ENCODE data around the gene SF1.

SF1 gene

GRCh38 chr11:64745521-64746328 is 32.6 kb downstream of the SF1 start:
- TF ChIP-seq ZFX (IDR thresholded peaks at IDR 0.05; ENCODE audit: borderline replicate concordance) (no peak), CTCF (IDR thresholded peaks at IDR 0.05) (no peak)

DNA sequence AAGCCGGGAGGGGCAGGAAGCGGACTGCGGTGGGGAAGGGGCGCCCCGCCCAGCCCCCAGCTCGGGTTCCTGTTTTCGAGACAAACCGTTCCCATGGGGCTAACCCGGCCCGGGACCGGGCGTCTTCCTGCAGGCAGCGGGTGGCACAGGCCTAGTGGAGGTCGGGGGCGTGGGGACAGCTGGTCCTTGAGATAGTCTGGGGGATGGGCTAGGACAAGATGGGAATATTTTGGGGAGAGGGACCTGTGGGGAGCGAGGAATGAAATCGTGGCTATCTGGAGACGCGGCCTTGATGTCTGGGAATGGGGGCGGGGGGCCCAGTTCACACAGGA is 33.2 kb downstream of the SF1 start:
- no peak for TF ChIP-seq CTCF (IDR thresholded peaks at IDR 0.05)
- no peak for TF ChIP-seq ZFX (IDR thresholded peaks at IDR 0.05; ENCODE audit: borderline replicate concordance)
- no peak overlapping the region for H3K27ac ChIP-seq

More at GRCh38 chr11:64745521-64746328, 32.6 kb downstream of the SF1 start:
- H3K27ac ChIP-seq, result no peak overlapping the region

DNA sequence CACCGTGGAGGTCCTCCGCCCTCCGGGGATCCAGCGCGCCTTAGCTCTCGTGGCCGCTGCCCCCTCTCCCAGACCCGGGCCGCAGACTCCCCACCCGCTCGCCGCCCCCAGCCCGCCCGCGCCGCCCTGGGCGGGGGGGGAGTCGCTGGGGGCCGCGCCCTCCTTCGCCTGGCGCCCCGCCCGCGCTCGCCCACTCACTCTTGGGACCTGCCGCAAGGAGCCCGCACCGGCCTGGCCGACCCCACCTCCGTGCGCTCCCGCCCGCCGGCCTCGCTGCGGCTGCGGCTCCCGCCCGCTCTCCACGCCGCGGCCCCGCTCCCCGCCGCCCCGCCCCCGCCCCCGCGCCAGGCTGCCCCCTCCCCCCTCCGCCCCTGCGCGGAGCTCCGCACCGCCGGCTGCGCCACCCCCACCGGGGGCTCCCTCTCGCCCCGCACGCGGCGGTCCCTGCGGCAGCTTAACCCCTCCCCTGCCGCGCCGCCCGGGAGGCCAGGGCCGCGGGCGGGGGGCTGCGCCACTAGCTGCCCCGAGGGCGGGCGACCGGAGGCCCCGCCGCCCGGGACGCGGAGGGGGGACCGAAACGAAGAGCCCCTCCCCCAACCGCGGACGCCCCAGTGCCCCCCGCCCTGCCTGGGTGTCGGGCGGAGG is 33.7 kb downstream of the SF1 start:
- TF ChIP-seq ZFX (IDR thresholded peaks at IDR 0.05; ENCODE audit: borderline replicate concordance), result no peak
- no peak for TF ChIP-seq CTCF (IDR thresholded peaks at IDR 0.05)
- H3K27ac ChIP-seq, result no peak overlapping the region

DNA sequence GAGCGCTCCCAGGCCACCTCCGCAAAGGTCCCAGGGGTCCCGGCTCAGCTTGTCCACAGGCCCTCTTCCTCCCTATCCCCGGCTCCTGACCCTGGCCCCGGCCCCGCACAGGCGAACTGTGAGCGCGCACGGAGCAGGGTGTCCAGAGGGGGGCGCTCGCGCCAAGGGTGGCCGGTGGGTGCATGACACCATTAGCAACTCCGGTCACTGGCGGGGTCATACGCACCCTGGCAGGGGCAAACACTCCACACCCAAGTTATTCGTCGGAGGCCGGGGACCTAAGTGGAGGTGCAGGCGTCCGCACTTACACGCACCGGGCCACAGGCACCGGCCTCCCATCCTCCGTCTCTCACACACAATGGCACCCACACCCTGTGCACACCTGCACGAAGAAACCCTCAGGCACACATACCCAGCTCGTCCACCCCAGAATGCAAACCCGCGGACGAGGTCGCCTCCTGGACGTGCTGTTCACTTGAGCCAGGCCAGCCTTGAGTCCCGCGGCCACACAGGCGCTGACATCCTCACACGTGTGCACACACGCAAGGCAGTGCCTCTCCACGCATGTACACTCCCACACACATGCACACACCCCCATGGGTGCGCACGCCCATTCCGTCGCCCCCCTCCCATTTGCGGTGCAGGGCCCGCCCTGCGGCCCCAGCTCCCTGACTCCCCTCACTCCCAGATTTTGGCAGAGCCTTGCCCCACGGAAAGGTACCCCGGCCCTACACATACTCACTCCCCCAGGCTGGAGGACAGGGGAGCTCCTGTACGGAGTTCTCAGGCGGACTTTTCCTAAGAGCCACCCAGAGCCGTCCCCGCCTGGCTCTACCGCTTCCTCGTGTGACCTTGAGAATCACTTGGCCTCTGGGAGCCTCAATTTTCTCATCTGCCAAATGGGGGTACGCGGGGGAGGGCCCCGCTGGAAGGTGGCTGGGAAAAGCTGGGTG is 34.5 kb downstream of the SF1 start, which contains the start of gene RASGRP2:
Gene RASGRP2 (minus strand): TSS at position 552 of the 953 bp plus-strand sequence. CDS start 1,276 bp downstream, outside the sequence.
- H3K27ac ChIP-seq, result no peak within 1 kb of the TSS
- TF ChIP-seq CTCF (IDR thresholded peaks at IDR 0.05) (peak; percentile 80), ZFX (IDR thresholded peaks at IDR 0.05; ENCODE audit: borderline replicate concordance) (no peak)

DNA sequence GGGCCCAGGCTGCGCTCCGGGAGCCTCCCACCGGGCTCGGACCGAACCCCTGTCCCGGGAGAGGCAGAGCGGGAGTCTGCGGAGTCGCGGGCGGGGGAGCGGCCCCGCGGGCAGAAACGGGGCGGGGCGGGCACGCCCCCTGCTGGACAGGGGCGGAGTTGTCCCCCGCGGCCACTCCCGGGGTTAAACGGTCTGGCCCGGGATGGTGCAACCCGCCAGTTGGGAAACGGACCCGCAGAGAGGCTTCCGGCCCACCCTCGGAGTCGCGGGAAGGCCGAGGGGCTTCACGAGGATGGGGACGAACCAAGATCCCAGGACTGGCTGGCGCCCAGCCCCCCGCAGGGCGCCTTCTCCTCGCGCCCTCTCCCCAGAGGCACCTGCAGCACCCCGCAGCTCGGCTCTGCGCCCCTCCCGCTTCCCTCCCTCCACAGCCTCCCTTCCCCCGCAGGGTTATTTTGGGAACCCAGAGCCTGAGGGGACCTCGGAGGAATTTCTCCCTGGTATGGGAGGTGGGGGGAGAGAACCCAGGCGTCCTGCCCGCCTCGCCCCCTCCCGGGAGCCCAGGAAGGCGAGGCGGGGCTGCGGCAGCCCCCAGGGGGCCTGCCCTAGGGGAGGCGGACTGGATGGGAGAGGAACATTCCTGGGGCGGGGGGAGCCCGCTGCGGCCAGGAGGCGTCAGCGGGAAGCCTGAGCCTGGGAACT is 35.3 kb downstream of the SF1 start:
- TF ChIP-seq CTCF (IDR thresholded peaks at IDR 0.05) (peak; percentile 86), ZFX (IDR thresholded peaks at IDR 0.05; ENCODE audit: borderline replicate concordance) (no peak)
- no peak overlapping the region for H3K27ac ChIP-seq

- H3K27ac ChIP-seq, result no peak overlapping the region
- TF ChIP-seq CTCF (IDR thresholded peaks at IDR 0.05), result no peak
- TF ChIP-seq ZFX (IDR thresholded peaks at IDR 0.05; ENCODE audit: borderline replicate concordance), result no peak
These were observed 36.1 kb downstream of the SF1 start for GRCh38 chr11:64742087-64742888.

All from 22Rv1 (cell line).